ENCODE measurements around the gene CALHM4.

- TF ChIP-seq, protein P1, sequence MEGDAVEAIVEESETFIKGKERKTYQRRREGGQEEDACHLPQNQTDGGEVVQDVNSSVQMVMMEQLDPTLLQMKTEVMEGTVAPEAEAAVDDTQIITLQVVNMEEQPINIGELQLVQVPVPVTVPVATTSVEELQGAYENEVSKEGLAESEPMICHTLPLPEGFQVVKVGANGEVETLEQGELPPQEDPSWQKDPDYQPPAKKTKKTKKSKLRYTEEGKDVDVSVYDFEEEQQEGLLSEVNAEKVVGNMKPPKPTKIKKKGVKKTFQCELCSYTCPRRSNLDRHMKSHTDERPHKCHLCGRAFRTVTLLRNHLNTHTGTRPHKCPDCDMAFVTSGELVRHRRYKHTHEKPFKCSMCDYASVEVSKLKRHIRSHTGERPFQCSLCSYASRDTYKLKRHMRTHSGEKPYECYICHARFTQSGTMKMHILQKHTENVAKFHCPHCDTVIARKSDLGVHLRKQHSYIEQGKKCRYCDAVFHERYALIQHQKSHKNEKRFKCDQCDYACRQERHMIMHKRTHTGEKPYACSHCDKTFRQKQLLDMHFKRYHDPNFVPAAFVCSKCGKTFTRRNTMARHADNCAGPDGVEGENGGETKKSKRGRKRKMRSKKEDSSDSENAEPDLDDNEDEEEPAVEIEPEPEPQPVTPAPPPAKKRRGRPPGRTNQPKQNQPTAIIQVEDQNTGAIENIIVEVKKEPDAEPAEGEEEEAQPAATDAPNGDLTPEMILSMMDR (IDR thresholded peaks at IDR 0.05; ENCODE audit: borderline replicate concordance, extremely low read depth, low read length, poor library complexity, severe bottlenecking) = no peak
- TF ChIP-seq EZH2 (IDR thresholded peaks at IDR 0.05; ENCODE audit: borderline replicate concordance, low read depth, low read length, severe bottlenecking) = no peak
Observed at GRCh38 chr6:116570856-116571682, 17.5 kb downstream of the CALHM4 start, which contains the start of gene RWDD1.

Measured in DND-41 (cell line).